HG02571 (cell line): ENCODE data around the gene CROT.
"Not testable (repeated sequence)": the region's sequence is repeated elsewhere in the genome, so short reads cannot be mapped to it uniquely, and the experiment has no call there.

ENCODE experiments used
- ATAC-seq: cut with Tn5 transposase; IDR thresholded peaks from one replicate; pipeline ENCODE4 v1.9.1; 2021; ENCODE audit warnings: mild to moderate bottlenecking, moderate library complexity; ENCODE audit not compliant: unreplicated experiment

The CROT gene, protein sequence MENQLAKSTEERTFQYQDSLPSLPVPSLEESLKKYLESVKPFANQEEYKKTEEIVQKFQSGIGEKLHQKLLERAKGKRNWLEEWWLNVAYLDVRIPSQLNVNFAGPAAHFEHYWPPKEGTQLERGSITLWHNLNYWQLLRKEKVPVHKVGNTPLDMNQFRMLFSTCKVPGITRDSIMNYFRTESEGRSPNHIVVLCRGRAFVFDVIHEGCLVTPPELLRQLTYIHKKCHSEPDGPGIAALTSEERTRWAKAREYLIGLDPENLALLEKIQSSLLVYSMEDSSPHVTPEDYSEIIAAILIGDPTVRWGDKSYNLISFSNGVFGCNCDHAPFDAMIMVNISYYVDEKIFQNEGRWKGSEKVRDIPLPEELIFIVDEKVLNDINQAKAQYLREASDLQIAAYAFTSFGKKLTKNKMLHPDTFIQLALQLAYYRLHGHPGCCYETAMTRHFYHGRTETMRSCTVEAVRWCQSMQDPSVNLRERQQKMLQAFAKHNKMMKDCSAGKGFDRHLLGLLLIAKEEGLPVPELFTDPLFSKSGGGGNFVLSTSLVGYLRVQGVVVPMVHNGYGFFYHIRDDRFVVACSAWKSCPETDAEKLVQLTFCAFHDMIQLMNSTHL

DNA sequence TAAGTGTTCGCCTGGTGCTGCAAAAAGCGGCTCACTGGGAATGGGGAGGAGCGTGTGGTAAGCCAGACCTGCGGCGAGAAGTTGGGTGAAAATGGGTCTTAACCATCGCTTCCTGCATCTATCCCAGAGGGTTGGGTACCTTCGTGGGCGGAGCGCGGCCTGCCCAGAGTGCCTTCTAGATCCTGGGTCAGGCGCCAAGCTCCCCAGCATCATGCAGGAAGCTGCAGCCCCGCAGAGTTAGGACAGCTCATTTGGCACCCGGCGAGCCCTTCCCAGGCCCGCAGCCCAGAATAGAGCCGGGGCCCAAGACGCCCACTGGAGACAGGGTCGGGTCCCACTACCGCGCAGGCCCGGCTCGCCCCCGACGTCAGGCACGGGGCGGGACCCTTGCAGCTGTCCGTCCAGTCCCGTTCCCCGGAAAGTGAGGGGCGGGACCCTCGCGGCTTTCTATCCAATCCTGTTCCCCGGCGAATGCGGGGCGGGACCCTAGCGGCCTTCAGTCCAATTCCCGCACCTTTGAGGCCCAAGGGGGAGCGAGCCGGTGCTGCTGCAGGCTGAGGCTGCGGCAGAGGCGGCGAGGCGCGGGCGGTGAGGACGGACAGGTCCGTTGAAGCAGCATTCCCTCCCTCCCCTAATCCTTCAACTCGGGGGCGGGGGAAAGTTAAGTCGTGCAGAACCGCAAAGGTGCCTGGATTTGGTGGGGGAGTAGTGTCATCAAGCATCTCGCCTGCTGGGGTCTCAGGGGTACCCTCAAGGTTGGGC is at the start of gene CROT:
CROT (plus strand) TSS at position 499 of the 762 bp plus-strand sequence. CDS start 3,405 bp downstream, outside the sequence.
- ATAC-seq = peak; percentile 98

GRCh38 chr7:87300756-87301155 is 44.7 kb upstream of the CROT start:
- ATAC-seq = no peak

- ATAC-seq = no peak
These were observed 34.6 kb upstream of the CROT start for GRCh38 chr7:87310790-87311419.

DNA sequence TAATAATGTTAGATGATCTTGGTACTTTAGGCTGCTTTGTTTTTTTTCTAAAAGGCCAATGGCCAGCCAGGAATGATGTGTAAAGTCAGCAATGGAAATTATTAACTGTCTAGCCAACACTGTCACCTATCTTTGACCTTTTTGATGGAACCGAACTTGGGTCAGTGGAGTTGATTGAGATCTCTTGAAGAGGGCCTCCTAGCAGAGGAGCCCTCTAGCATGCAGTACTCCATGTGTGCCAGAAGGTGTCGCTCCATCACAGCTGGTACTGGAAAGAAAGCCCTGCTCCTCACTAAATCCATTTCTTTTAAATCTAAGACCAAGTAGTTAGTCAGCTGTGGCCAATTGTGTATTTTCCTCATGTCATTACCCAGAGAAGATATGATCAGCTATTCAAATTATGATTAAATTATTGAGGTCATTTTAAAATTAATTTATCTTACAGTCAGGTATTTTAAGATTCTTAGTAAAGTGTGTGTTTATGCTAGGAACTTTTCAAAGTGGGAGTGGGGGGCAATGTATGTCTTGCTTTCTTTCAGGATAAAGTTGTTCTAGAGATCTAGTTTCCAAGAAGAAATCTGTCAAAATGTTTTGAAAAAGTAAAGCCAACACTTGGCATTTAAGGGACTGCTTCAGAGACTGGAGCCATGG is 33.1 kb upstream of the CROT start:
- ATAC-seq = peak; percentile 38

GRCh38 chr7:87316097-87316700 is 29.3 kb upstream of the CROT start:
- peak; percentile 92 for ATAC-seq

- no peak for ATAC-seq
These were observed 28.5 kb upstream of the CROT start for GRCh38 chr7:87316846-87317552.

DNA sequence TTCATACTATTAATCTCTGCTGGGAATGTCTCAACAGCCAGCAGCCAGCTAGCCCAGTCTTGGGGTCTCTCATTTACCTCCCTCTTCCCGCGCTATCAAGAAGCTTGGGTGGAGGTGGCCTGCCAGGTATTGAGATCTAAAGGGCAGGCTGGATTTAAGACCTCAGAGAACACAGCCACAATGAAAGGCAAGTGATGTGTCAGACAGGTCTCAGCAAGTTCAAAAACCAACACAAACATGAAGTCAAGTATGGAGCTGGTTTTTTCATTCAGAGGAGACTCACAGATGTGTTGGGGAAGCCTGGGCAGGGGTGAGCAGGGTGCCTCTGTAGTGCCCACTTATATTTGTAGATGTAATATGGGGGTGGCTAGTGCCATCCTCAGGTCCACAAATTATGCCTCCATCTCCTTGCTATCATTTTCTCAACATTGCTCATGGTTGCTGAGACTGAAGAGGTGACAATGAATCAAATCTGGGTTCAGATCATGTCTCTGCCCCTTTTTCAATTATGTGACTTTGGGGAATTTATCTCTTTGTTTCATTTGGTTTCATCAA is 27.7 kb upstream of the CROT start:
- no peak for ATAC-seq

- ATAC-seq = no peak
These were observed 26.7 kb upstream of the CROT start for GRCh38 chr7:87318741-87319140.

GRCh38 chr7:87319154-87319581 is 26.3 kb upstream of the CROT start:
- not testable (repeated sequence) for ATAC-seq

DNA sequence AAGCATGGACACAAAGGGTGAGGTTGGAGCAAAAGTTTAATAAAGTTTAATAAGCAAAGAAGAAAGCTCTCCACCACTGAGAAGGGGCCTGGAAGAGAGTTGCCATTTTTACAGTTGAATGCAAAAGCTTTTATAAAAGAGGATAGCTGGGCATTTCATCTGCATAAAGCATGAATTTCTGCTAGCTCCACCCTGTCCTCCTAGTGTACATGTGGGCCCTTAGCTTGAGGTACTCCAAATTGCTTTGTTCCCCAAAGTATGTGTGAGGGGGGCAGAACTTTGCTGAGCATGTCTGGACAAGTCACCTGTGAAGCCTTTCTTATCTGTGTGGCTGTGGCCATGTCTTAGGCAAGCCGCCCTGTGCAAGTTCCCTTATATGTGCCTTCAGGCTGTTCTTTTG is 22.6 kb upstream of the CROT start:
- no peak for ATAC-seq

- no peak for ATAC-seq
These were observed 19.7 kb upstream of the CROT start for GRCh38 chr7:87325576-87326370.

DNA sequence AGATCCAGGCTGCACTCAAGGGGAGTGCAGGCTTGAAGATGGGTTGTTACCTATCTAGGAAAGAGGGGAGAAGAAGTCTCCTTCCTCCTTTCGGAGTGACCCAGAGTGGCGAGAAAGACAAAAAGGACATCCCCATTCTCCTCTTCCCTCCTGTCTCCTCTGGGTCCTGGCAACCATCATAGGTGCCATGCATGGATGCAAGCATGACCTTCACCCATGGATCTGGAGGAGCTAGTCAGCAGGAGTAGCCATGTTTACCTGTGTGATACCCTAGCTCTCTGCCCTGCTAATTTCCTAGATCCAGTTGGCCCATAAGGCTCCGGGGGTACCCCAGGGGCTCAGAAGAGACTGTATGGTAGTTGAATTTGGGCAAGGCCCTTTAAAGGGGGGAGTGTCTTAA is 17.2 kb upstream of the CROT start:
- ATAC-seq = no peak

- no peak for ATAC-seq
These were observed 15.1 kb upstream of the CROT start for GRCh38 chr7:87330316-87330715.

DNA sequence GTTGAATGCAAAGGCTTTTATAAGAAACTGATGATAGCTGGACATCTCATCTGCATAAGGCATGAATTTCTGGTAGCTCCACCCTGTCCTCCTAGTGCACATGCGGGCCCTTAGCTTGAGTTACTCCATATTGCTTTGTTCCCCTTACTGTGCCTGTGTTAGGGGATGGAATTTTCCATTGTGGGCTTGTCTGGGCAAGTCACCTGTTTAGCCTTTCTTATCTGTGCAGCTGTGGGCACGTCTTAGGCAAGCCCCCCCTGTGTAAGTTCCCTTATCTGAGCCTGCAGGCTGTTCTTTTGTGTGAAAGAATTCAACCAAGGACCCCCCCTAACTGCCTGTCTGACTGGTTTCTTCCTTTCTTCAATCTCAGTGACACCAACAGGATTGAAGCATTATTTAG is 14.5 kb upstream of the CROT start:
- no peak for ATAC-seq

DNA sequence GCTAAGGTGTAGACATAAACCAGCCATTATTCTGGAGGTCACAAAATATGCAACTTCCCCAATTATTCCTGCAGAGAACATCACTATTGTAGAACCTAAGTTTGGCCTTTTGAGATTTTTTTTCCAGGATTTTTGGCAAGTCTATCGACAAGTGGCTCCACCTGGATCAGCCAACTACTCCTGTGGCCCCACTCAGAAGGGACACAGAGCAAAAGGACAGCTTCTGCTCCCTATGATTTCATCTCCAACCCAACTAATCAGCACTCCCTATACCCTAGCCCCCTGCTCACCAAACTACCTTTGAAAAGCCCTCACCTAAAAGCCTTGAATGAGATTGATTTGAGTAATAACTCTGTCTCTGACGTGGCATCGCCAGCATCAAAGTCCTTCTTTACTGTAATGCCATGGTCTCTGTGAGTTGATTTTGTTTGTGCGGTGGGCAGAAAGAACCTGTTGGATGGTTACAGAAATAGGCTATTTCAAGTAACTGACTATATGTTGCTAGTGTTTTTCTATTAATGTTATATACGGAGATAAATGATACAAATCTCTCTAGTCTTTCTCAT is 13.7 kb upstream of the CROT start:
- ATAC-seq = no peak

GRCh38 chr7:87332321-87332720 is 13.1 kb upstream of the CROT start:
- ATAC-seq = no peak

- no peak for ATAC-seq
These were observed 9.3 kb upstream of the CROT start for GRCh38 chr7:87336136-87336535.

GRCh38 chr7:87337331-87337730 is 8.1 kb upstream of the CROT start:
- ATAC-seq = no peak
